ENCODE results near the gene TENM4. TPM values are rescaled to one million over a fixed set of nuclear protein-coding genes. Genes with fewer than 3 reads are reported as not detected.

The TENM4 gene
- total RNA-seq, 1 experiment from 2014 or later: 0.39 TPM

DNA sequence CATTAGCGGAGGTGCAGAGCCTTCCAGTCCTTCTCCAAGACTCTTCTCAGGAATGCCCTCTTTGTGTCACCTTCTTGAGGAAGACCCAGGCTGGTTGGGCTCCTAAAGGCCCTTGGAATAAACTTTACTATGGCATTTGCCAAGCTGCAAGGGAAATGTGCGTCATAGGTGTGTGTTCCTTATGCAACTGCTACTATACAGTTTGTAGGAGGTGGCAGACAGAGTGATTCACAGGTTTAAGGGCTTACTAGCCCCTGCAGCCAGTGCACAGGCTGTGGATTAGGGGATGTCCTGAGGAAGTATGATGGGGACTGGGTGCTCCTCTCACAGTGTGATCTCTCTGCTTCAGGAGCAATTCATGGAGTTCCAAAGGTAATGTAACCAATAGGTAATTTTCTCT is 74.6 kb downstream of the TENM4 start:
- intact Hi-C loops (cut with micrococcal nuclease; ENCODE audit: unreplicated experiment): no loop called here
- ChIA-PET POLR2A (no interaction called here), CTCF (no interaction called here)
- BruUV-seq (replicated peaks): no TSS peak
- Histone ChIP-seq H3K9me3 (ENCODE audit: control insufficient read depth, insufficient read depth, low read depth, low read length) (no peaks in the 10 kb centered on the region), H3K4me1 (ENCODE audit: control insufficient read depth, insufficient read depth, low read length) (no peaks in the 10 kb centered on the region), H3K36me3 (ENCODE audit: control insufficient read depth, insufficient read depth, low read length) (no peaks in the 10 kb centered on the region), H3K27me3 (ENCODE audit: control insufficient read depth, insufficient read depth, low read length) (no peaks in the 10 kb centered on the region), H3K4me3 (ENCODE audit: low read depth in 2 of 2, low read length in 2 of 2) (no peak overlapping the region), H3K27ac (ENCODE audit: low read length) (no peak overlapping the region)
- in situ Hi-C loops (cut with HindIII; ENCODE audit: low pct_unique_long_range_greater_than_20kb, low sequenced_read_pairs): no loop called here
- DNase-seq (ENCODE audit: low read depth, low spot score) (no peak), ATAC-seq (no peak)
- TF ChIP-seq POLR2AphosphoS5 (IDR thresholded peaks at IDR 0.05; ENCODE audit: low read depth, low read length) (no peak), CTCF (IDR thresholded peaks at IDR 0.05) (no peak), TCF7L2 (IDR thresholded peaks at IDR 0.05; ENCODE audit: low read depth, low read length) (no peak), SIN3A (IDR thresholded peaks at IDR 0.05; ENCODE audit: borderline replicate concordance, insufficient read depth, low read depth, low read length) (no peak)
- TF ChIP-seq, protein P1, sequence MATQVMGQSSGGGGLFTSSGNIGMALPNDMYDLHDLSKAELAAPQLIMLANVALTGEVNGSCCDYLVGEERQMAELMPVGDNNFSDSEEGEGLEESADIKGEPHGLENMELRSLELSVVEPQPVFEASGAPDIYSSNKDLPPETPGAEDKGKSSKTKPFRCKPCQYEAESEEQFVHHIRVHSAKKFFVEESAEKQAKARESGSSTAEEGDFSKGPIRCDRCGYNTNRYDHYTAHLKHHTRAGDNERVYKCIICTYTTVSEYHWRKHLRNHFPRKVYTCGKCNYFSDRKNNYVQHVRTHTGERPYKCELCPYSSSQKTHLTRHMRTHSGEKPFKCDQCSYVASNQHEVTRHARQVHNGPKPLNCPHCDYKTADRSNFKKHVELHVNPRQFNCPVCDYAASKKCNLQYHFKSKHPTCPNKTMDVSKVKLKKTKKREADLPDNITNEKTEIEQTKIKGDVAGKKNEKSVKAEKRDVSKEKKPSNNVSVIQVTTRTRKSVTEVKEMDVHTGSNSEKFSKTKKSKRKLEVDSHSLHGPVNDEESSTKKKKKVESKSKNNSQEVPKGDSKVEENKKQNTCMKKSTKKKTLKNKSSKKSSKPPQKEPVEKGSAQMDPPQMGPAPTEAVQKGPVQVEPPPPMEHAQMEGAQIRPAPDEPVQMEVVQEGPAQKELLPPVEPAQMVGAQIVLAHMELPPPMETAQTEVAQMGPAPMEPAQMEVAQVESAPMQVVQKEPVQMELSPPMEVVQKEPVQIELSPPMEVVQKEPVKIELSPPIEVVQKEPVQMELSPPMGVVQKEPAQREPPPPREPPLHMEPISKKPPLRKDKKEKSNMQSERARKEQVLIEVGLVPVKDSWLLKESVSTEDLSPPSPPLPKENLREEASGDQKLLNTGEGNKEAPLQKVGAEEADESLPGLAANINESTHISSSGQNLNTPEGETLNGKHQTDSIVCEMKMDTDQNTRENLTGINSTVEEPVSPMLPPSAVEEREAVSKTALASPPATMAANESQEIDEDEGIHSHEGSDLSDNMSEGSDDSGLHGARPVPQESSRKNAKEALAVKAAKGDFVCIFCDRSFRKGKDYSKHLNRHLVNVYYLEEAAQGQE (IDR thresholded peaks at IDR 0.05; ENCODE audit: insufficient read depth in 1 of 2, low read depth in 2 of 2, low read length in 1 of 2): no peak

GRCh38 chr11:79363861-79364378 is 76.9 kb downstream of the TENM4 start:
- Histone ChIP-seq H3K4me3 (ENCODE audit: low read depth in 2 of 2, low read length in 2 of 2) (no peak overlapping the region), H3K4me1 (ENCODE audit: control insufficient read depth, insufficient read depth, low read length) (no peaks in the 10 kb centered on the region), H3K36me3 (ENCODE audit: control insufficient read depth, insufficient read depth, low read length) (no peaks in the 10 kb centered on the region), H3K27me3 (ENCODE audit: control insufficient read depth, insufficient read depth, low read length) (no peaks in the 10 kb centered on the region), H3K9me3 (ENCODE audit: control insufficient read depth, insufficient read depth, low read depth, low read length) (no peaks in the 10 kb centered on the region), H3K27ac (ENCODE audit: low read length) (no peak overlapping the region)
- in situ Hi-C loops (cut with HindIII; ENCODE audit: low pct_unique_long_range_greater_than_20kb, low sequenced_read_pairs) (no loop called here), intact Hi-C loops (cut with micrococcal nuclease; ENCODE audit: unreplicated experiment) (no loop called here)
- DNase-seq (ENCODE audit: low read depth, low spot score) (no peak), ATAC-seq (no peak)
- POLR2A ChIA-PET: no interaction called here
- TF ChIP-seq SIN3A (IDR thresholded peaks at IDR 0.05; ENCODE audit: borderline replicate concordance, insufficient read depth, low read depth, low read length) (no peak), POLR2AphosphoS5 (IDR thresholded peaks at IDR 0.05; ENCODE audit: low read depth, low read length) (no peak), CTCF (IDR thresholded peaks at IDR 0.05) (no peak), TCF7L2 (IDR thresholded peaks at IDR 0.05; ENCODE audit: low read depth, low read length) (no peak)
- TF ChIP-seq, protein P1 (IDR thresholded peaks at IDR 0.05; ENCODE audit: insufficient read depth in 1 of 2, low read depth in 2 of 2, low read length in 1 of 2): no peak
- BruUV-seq (replicated peaks): no TSS peak
- CTCF ChIA-PET: no interaction called here
